Measurements from ENCODE around the gene ANK2. TPM values are rescaled to one million over a fixed set of nuclear protein-coding genes. Genes with fewer than 3 reads are reported as not detected.

ANK2 gene
- total and polyA plus RNA-seq, 2 experiments from 2014 or later: 7.7 to 40.4 TPM

DNA sequence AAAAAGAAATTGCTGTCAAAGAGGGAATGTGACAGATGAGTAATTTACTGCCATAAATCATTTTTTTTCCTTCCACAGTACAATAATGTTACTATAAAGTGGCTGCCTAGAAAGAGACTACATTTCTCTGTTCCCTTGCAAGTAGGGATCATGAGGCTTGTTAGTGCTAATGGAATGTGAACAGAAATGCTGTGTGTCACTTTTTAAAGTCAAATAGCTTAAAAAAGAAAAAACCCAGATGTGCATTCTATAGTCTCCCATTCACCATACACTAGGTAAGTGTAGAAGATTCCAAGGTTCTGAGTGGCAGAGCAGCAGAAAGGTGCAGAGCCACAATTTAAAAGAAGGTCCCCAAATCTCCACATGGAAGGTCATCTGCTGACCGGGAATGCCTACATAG is 383.7 kb downstream of the ANK2 start:
- Histone ChIP-seq H3K4me1 (ENCODE audit: insufficient read depth) (no peaks in the 10 kb centered on the region), H3K36me3 (ENCODE audit: insufficient read depth) (peaks cover 2% of the 10 kb centered on the region; the same call in 1 of the 2 replicates), H4K20me1 (replicated peaks; ENCODE audit: insufficient read depth) (no peaks in the 10 kb centered on the region), H3K4me3 (no peak overlapping the region), H2AFZ (no peak overlapping the region), H3K27ac (ENCODE audit: low read depth) (no peak overlapping the region), H3K9me2 (ENCODE audit: insufficient read depth) (no peaks in the 10 kb centered on the region; the same call in 1 of the 2 replicates), H3K79me2 (replicated peaks; ENCODE audit: insufficient read depth) (no peaks in the 10 kb centered on the region), H3K27me3 (ENCODE audit: insufficient read depth) (no peaks in the 10 kb centered on the region), H3F3A (replicated peaks; ENCODE audit: low read depth) (no peaks in the 10 kb centered on the region), H3K4me2 (no peak overlapping the region)
- ATAC-seq: no peak
- no peak for TF ChIP-seq JUNB (IDR thresholded peaks at IDR 0.05; ENCODE audit: unreplicated experiment)
- TF ChIP-seq ZNF114 (CRISPR knock-in tag; IDR thresholded peaks at IDR 0.05): no peak
- TF ChIP-seq ZNF331 (CRISPR knock-in tag; IDR thresholded peaks at IDR 0.05; ENCODE audit: low read depth): no peak
- no peak for TF ChIP-seq CREB1 (CRISPR knock-in tag; IDR thresholded peaks at IDR 0.05; ENCODE audit: low read depth)
- no peak for TF ChIP-seq ETS1 (IDR thresholded peaks at IDR 0.05)
- no peak for TF ChIP-seq NANOG (IDR thresholded peaks at IDR 0.05; ENCODE audit: borderline replicate concordance)
- TF ChIP-seq, protein P1, sequence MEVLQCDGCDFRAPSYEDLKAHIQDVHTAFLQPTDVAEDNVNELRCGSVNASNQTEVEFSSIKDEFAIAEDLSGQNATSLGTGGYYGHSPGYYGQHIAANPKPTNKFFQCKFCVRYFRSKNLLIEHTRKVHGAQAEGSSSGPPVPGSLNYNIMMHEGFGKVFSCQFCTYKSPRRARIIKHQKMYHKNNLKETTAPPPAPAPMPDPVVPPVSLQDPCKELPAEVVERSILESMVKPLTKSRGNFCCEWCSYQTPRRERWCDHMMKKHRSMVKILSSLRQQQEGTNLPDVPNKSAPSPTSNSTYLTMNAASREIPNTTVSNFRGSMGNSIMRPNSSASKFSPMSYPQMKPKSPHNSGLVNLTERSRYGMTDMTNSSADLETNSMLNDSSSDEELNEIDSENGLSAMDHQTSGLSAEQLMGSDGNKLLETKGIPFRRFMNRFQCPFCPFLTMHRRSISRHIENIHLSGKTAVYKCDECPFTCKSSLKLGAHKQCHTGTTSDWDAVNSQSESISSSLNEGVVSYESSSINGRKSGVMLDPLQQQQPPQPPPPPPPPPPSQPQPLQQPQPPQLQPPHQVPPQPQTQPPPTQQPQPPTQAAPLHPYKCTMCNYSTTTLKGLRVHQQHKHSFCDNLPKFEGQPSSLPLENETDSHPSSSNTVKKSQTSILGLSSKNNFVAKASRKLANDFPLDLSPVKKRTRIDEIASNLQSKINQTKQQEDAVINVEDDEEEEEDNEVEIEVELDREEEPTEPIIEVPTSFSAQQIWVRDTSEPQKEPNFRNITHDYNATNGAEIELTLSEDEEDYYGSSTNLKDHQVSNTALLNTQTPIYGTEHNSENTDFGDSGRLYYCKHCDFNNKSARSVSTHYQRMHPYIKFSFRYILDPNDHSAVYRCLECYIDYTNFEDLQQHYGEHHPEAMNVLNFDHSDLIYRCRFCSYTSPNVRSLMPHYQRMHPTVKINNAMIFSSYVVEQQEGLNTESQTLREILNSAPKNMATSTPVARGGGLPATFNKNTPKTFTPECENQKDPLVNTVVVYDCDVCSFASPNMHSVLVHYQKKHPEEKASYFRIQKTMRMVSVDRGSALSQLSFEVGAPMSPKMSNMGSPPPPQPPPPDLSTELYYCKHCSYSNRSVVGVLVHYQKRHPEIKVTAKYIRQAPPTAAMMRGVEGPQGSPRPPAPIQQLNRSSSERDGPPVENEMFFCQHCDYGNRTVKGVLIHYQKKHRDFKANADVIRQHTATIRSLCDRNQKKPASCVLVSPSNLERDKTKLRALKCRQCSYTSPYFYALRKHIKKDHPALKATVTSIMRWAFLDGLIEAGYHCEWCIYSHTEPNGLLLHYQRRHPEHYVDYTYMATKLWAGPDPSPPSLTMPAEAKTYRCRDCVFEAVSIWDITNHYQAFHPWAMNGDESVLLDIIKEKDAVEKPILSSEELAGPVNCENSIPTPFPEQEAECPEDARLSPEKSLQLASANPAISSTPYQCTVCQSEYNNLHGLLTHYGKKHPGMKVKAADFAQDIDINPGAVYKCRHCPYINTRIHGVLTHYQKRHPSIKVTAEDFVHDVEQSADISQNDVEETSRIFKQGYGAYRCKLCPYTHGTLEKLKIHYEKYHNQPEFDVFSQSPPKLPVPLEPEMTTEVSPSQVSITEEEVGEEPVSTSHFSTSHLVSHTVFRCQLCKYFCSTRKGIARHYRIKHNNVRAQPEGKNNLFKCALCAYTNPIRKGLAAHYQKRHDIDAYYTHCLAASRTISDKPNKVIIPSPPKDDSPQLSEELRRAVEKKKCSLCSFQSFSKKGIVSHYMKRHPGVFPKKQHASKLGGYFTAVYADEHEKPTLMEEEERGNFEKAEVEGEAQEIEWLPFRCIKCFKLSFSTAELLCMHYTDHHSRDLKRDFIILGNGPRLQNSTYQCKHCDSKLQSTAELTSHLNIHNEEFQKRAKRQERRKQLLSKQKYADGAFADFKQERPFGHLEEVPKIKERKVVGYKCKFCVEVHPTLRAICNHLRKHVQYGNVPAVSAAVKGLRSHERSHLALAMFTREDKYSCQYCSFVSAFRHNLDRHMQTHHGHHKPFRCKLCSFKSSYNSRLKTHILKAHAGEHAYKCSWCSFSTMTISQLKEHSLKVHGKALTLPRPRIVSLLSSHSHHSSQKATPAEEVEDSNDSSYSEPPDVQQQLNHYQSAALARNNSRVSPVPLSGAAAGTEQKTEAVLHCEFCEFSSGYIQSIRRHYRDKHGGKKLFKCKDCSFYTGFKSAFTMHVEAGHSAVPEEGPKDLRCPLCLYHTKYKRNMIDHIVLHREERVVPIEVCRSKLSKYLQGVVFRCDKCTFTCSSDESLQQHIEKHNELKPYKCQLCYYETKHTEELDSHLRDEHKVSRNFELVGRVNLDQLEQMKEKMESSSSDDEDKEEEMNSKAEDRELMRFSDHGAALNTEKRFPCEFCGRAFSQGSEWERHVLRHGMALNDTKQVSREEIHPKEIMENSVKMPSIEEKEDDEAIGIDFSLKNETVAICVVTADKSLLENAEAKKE (CRISPR knock-in tag; IDR thresholded peaks at IDR 0.05): no peak
- TF ChIP-seq EZH2 (IDR thresholded peaks at IDR 0.05; ENCODE audit: low read depth, unreplicated experiment): no peak
- no peak for TF ChIP-seq POLR2AphosphoS5 (IDR thresholded peaks at IDR 0.05; ENCODE audit: low read depth)
- Mint-ChIP-seq H3K36me3 (ENCODE audit: low read depth) (peaks cover 9% of the 10 kb centered on the region; the same call in 2 of the 3 replicates), H3K4me1 (peaks cover 11% of the 10 kb centered on the region; the same call in 2 of the 3 replicates), H3K4me3 (no peak overlapping the region), H3K9me3 (peaks cover 25% of the 10 kb centered on the region), H3K27ac (no peak overlapping the region), H3K27me3 (ENCODE audit: insufficient read depth, low read depth, poor library complexity) (no peaks in the 10 kb centered on the region)
- no peak for DNase-seq (ENCODE audit: low spot score)

MicroRNAs encoded within 50 kb of the gene (microRNA counts, 767-probe panel; counts per million panel counts)
- microRNA hsa-miR-1243: not detected

Small RNAs within 50 kb of the gene (microRNA-seq; reads per million reads assigned to microRNA genes)
- gene MIR1243 (3.1 reads per million, percentile 10 among the genes with 10 or more reads in this experiment), gene MIR8082 (not detected)

Small RNAs within 50 kb of the gene (small RNA-seq; reads per million reads assigned to genes)
- gene MIR8082 (ENCODE audit: low replicate concordance) (not detected), gene RN7SL184P (ENCODE audit: low replicate concordance) (not detected), gene RNU1-138P (ENCODE audit: low replicate concordance) (not detected)
